Measurements from ENCODE around the gene ADCY3.

The ADCY3 gene

DNA sequence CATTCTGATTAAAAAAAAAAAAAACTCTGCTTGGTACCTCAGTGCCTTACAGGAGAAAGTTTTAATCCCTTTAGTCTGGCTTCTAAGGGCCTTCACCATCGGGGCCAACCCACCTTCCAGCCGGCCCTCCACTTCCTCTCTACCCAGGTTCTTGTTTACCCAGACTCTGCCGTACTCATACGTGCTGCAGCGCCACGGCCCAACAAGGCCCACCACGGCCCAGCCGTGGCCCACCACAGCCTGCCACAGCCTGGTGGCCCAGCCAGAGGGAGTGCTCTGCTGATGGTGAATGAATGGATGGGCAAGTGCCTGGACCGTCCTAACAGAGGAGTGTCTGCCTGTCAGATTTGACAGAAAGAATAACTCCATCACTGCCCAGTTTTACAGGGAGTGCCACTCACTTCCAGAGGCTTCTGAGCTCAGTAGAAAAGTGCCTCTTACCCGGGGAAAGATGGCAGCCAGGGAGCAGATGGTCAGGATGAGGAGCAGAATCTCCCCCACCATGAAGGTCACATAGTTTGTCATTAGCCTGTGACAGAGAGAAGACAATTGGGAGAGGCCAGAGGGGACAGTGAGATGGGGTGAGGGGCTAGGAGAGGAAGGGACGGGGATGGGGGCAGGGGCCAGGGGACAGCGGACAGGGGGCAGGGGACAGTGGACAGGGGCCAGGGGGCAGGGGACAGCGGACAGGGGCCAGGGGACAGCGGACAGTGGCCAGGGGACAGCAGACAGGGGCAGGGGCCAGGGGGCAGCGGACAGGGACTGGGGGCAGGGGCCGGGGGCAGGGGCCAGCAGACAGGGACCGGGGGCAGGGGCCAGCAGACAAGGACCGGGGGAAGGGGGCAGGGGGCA lies 88.6 kb downstream of the ADCY3 start:
- no peak for DNase-seq (ENCODE audit: low read depth in 2 of 2)

DNA sequence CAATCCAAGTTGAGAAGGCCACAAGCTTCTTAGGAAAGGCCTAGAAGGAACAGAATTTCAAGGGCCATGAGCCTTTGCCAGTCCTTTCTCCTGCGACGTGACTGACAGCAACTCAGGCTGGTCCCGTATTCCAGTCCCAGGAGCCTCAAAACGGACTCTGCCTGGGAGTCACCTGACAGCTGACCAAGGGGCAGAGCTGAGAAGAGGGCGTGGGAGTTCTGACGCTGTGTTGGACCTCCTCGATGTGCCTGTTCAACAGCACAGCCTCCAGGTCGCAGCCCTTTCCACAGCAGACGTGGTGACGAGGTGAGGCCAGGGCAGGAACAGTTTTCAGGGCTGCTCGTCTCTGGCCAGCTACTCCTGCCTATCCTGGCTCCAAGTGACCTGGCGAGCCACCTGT lies 89.3 kb downstream of the ADCY3 start:
- no peak for DNase-seq (ENCODE audit: low read depth in 2 of 2)

DNA sequence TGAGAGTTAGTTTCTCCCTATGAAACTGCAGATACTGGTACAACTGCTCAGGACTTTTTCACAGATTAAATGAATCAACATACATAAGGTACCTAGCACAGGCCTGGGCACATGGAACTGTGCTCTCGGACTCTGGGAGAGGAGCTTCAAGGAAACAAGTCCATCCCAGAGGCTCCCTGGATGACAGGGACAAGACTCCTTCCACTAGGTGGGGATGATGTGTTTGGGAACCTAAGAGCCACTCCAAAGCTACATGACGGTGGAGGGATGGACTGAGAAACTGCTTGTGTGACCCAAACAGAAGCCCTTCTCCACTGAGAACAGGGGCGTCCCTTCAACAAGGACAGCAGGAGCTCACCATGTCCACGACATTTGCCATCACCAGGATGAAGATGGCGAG lies 89.7 kb downstream of the ADCY3 start:
- DNase-seq (ENCODE audit: low read depth in 2 of 2) = no peak

DNA sequence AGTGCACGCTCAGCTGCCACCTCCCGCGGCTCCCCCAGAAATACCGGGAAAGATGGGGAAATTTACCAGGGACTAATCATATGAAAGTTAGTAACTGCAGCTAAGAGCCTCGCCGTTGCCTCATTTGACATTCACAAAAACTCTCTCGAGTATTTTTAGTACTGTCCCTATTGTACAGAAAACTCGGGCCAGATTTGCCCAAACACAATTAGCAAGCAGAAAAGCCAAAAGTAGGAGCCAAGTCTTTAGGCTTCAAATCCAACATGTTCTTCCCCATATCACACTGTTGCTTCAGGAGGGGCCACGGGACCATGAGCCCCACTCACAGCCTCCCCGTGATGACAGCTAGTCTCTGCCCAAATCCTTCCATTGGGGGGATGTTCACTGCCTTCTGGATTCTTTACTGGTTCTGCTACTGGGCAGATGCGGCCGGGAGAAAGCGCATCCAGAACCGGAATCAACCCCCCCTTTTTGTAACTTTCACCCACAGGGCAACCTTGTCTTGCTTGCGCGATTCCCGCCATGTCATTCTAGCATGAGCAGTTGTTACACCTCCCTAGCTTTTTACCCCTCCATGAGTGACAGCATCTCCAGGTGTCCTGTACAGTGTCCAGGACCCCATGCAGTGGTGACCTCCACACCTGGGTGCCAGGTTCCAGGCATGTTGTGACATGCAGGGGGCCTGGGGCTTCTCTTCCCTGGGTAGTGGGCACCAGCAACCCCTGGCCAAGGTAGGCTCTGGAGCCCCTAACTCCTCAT lies 91.6 kb downstream of the ADCY3 start:
- no peak for DNase-seq (ENCODE audit: low read depth in 2 of 2)

DNA sequence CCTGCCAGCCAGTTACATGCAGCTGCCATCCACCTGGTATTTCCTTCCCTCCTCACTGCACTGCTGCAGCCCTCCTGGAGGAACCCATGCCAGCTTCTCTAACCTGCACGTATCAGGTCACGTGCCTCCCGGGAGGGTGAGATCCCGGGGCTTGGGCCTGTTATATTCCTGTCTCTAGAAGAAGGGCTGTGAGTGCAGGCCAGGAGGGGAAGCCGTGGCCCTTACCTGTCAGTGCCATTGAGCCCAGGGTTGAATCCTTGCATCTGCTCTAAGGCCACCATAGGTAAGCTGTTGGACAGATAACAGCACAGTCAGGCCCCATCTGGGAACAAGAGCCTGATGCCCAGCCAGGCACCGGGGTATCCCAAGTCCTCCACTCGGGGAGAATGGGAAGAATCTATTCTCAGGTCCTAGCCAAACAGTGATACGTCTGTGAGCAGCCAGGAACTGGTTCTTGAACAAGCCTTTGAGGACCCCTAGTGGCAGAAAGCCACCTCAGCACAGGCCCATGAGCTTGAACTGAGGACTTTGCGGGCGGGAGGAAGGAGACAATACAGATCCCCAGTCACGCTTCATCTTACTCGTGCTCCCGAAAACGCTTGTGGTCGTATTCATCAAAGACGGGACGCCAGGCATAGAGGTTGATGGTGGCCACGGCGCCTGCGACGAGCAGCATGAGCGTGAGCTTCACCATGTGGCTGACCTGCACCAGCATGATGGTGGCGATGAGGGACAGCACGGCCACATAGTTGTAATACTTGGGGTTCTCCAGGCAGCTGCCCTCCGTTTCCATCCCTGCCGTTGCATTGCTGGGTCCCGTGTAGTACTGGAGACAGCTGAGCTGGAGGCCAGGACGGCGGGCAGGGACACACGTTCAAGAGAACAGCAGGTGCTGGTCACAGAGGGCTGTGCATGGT lies 92.5 kb downstream of the ADCY3 start:
- DNase-seq (ENCODE audit: low read depth in 2 of 2) = peak; percentile 51 to 56

DNA sequence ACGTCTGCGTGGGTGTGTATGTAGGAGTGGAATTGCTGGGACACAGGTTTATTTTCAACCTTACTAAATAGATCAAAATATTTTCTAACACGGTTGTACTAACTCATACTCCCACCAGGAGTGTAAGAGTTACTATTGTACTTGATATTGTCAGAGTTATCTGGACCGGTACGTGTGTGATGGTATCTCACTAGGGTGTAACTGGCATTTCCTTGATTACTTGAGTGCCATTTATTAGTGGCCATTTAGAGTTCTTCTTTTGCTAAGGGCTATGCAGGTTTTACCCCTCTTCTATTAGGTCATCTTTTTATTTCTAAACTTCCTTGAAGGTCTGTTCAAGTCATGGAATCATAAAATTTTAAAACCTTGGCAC lies 93.3 kb downstream of the ADCY3 start:
- DNase-seq (ENCODE audit: low read depth in 2 of 2) = no peak

DNA sequence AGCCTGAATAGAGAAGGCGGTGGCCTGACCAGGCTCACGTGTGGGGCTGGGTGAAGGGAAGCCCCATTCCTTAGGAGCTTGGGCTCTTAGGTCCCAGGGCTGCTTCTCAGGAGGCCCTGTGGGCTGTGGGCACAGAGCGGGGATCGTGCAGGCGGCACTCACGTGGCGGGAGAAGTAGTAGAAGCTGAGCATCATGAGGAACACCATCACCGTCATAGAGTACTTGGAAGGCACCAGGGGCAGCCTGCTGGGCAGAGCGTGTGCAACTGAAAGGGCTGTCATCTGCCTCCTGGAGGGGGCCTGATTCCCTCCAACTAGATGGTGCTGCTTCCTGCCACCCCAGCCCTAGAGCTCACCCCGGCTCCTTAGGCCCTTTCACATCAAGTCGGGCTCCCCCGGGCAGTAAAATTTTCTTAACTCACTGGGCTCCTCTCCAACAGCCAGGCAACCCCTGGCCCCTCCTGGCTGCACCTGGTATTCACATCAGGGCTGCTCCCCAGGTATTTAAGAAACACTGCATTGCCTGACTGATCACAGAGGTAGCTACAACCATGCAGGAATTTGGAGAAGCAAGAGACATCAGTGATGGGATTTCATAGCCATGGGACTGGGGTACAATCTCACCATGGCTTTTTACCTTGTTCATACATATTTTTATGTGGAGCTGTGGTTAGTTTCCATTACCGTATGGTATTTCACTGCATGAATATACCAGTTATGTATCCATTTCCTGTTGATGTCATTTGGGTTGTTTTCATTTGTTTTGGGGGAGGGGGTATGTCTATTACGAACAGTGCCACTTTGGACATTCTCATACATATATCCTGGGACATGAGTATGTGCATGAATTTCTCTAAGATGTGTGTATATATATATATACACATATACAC lies 93.9 kb downstream of the ADCY3 start:
- DNase-seq (ENCODE audit: low read depth in 2 of 2) = no peak

DNA sequence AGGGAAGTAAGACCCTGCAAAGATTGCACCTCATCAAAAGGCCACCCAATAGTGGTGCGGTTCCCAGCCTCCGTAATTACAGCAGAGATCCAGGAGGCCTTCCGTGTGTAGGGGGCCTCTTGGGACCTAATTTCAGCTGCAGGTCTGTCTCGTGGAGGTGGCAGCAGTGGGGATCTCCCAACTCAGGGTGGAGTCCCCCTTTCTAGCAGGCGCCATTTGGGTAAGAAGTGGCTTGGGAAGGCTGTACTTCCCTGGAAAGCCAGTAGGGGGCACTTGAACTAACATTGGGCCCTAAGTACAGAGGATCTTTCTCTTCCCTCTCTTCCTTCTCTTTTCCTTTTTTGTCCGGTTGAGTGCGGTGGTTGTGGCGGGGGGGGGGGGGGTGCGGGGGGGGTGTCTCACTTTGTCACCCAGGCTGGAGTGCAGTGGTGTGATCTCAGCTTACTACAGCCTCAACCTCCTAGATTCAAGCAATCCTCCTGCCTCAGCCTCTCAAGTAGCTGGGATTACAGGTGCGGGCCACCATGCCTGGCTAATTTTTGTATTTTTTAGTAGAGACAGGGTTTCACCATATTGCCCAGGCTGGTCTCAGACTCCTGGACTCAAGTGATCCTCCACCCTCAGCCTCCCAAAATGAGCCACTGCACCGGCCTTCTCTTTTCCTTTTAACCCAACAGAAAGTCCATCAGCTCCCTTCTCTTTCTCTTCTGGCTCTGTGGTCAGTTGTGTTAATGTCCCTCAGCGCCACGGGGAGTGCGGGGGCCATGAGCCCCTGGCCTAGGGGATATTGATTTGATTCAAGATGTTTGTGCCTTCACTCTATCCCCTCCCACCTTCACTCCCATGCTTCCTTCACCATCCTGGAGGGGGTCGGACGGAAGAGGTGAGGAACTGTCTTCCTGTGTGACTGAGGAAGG lies 94.8 kb downstream of the ADCY3 start:
- peak; percentile 18 to 35 for DNase-seq (ENCODE audit: low read depth in 2 of 2)

DNA sequence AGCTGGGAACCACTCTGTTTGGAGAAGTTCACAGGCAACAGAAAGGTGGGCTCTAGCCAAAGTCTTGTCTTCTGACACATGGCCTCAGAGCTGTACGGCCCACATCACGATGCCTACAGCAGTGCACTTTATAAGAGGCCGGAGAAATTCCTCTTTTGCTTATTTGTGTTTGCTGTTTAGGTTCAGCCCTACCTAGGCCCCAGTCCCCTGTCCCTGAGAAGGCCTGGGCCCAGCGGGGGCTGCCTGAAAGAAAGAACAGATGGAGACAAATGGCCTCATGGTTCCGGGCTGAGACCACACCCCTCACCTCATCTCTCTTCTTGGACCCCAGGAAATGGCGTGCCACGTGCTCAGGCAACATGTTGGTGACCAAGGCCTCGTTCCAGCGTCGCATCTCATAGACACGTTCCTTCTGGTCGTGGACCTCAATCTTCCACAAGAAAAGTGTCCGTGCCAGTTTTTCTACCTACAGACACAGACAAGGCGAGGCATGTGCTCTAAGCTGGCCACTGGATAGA lies 95.9 kb downstream of the ADCY3 start:
- no peak for DNase-seq (ENCODE audit: low read depth in 2 of 2)

DNA sequence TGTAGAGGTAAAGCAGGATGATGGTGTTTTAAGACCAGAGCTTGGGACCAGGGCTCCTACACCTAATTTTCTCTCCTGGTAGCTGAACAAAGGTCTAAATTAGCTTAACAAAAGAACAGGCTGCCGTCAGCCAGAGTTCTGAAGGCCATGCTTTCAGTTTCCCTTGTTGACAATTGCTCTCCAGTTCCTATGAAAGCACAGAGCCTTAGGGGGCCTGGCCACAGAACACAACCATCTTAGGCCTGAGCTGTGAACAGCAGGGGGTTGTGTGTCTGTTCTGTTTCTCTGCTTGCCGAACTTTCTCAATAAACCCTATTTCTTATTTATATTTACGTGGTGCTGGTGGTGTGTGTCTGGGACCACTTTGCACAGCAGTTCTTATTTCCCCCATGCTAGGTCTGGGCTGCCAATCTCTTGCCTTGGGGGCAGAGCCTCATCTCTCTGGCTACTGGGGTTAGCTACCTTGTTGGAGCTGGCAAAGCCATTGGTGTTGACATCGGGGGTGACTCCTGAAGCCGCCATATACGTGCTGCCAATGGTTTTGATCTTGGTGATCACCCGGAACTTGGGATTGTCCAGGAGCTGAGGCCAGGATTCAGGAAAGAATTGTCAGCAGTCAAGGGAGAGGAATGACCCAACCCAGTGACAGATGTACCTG lies 97.9 kb downstream of the ADCY3 start:
- no peak for DNase-seq (ENCODE audit: low read depth in 2 of 2)

DNA sequence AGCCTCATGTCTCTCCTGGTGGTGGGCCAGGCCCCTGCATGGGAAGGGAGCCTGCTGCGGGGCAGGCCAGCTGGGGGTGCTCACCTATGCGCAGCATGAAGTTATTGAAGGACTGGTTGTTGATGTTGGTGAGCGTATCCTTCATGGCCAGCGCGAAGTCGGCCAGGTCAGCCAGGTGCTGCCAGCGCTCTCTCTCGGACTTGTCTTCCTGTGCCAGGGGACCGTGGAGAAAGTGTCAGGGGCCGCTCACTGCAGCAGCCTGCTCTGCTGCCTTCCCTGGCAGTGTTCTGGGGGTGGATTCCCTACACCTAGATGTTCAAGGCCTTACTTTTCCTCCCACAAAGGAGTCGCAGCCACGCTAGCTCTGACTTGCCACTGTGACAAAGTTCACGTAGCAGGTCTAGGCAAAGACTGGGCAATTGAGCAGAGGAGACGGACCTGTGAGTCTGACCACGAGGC lies 98.6 kb downstream of the ADCY3 start:
- DNase-seq (ENCODE audit: low read depth in 2 of 2) = no peak

DNA sequence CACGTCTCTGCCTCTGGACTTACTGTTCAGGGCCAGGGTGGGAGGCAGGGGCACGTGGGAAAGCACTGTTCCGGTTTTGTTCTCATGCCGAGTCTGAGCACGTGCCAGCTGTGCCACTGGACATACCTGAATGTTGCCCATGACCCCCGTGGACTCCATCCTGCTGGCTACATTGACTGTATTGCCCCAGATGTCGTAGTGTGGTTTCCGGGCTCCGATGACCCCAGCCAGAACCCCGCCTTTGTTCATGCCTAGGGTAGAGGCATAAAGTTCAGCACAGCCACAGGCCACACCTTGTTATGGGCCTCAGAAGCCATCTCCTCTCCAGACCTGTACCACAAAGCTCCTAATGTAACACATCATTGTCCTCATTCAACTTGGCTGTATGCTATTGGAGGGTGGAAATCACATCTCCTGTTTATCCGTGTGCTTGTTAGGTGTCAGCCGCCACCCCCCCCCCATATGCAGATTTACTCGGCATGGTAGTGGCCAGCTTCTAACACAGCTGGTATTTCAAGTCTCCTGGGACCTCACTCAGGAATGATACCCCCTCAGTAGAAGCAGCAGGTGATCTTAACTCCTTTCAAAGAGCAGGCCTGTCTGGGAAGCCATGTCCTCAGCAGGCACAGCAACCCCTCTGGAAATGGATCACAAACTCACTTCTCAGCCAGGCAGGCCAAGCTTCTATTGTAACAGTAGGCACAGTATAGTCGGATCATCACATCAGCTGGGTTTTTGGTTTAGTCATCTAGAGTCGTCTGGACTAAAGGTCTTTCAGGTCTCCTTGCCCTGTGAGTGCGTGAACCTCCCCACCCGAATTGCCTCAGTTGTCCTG lies 99.2 kb downstream of the ADCY3 start:
- no peak for DNase-seq (ENCODE audit: low read depth in 2 of 2)

DNA sequence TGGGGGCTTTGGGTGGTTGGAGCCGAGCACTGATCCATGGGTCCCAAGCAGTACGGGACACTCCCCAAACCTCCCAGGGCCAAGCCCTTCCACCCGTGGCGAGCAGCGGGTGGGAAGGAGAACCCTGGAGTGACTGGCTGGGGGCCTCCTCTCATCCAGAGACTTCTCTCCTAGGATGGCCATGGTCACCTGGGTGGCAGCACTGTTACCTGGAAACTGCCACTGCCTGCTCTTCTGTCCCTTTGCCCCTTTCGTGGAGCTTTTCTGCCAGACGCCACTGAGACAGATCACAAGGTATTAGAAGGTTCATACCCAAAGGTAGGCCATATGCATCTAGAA lies 99.9 kb downstream of the ADCY3 start:
- no peak for DNase-seq (ENCODE audit: low read depth in 2 of 2)

DNA sequence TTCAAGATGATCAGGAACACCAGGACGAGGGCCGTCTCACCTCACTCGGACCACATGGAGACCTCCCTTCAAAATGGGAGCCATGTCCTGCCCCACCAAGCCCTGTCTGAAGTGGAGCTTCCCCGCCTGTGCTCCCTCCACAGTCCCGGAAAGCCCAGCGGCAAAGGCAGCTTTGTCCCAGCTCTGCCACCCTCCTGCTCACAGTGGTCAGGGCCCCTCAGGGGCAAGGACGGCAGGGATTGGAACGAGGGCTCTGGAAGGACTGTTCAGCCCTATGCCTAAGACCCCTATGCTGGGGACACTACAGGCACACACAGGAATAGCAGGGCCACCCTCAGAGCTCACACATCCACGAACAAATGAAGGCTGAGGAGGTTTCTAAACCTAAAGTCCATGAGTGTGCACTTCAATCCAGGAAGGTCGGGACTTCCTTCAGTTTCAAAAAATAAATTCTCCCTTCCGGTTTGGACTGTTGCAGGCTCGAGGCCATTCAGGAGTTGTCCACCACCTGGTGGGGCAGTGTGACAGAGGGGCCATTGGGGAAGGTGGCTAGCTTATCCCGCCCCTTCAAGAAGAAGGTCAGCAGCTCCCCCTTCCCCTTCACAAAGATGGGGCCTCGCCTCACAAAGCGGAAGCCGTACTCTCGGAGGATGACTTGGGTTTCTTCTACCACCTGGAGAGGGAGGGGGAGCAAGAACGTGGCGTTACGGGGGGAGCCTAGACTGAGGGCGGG lies 100.4 kb downstream of the ADCY3 start:
- no peak for DNase-seq (ENCODE audit: low read depth in 2 of 2)

DNA sequence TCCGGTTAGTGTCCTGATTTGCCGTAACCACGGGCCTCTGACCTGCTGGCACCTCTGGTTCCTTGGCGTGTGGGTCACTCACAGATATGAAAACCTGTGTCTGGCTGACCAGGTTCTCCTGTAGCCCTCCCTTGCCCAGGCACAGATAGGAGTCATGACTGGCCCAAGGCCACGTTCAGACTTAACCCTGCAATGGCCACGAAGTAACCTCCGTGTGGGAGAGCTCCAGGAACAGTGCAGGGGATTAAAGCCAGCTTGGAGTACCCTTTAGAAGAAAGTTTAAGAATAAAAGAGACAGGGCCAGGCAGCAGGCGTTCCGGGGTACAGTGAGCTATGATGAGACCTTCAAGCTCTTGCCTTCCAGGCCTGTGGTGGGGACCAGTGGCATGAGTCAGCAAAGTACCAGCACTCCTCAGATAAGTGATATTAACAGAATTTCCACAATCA lies 101.3 kb downstream of the ADCY3 start:
- no peak for DNase-seq (ENCODE audit: low read depth in 2 of 2)

DNA sequence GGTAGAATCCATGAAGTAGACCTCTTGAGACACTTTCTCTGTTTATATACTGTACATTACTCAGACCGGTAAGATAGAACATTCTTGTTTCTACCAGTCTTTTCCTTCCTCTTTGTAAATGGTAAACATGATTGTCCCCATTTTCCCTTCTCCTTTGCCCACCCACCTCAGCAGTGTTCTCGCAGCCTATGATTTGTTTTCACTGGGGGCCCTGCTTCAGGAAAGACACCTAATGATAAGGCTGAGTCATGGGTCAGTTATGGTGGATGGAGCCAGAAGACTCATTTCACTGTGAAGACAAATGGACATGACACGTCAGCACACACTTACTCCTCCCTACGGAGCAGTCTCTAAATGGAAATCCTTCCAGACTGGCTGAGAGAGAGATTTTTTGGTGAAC lies 103.2 kb downstream of the ADCY3 start:
- no peak for DNase-seq (ENCODE audit: low read depth in 2 of 2)

DNA sequence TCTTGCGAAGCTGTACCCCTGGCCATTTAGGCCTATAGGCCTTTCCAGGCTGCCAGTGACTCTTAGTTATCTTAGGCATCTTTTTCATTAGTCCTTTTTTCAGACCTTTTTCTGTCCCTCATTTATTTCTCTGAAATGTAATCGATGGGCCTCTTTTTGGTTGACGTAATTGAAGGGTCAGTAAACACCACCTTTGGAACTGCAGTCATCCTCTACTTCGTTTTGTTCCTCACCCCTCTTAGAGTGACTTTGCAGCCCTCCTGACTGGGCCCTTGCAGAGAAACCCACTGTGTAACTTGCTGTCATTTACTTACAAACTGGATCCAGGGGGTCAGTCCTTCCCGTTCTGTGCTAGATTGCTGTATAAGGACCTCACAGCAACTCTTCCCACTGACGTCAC lies 103.6 kb downstream of the ADCY3 start:
- DNase-seq (ENCODE audit: low read depth in 2 of 2) = no peak

DNA sequence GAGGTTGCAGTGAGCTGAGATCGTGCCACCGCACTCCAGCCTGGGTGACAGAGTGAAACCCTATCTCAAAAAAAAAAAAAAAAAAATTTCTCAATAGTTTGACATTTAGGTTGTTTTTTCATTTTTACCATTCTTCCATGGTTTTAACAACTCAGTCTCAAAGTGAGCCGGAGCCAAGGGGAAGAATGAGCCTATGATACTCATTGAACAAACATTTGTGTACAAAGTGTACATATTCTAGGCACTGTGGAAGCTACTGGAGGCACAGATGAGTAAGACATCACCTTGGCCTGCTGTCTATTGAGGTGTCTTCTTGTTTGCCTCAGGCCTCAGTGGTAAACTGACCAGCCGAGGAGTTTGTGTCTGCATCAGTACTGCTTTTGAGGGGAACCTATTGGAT lies 104.9 kb downstream of the ADCY3 start:
- no peak for DNase-seq (ENCODE audit: low read depth in 2 of 2)
